Effector memory CD4-positive, alpha-beta T cell (primary cell): ENCODE data around the gene DERL2.
"Not testable (repeated sequence)": the region's sequence is repeated elsewhere in the genome, so short reads cannot be mapped to it uniquely, and the experiment has no call there.

ENCODE experiments used
- DNase-seq, 3 donors: peaks; one replicate each; pipeline ENCODE4 v3.0.0-alpha.2; 2020
- H3K27ac ChIP-seq: 2 replicates; pipeline ENCODE4 v1.7.0; 2013; ENCODE audit warnings: mild to moderate bottlenecking, low read length, moderate library complexity; ENCODE audit not compliant: insufficient read depth, poor library complexity, severe bottlenecking
- H3K27me3 ChIP-seq: replicated peaks from 2 replicates; pipeline ENCODE4 v1.7.0; 2013; ENCODE audit warnings: mild to moderate bottlenecking, low read length; ENCODE audit not compliant: insufficient read depth, control insufficient read depth, poor library complexity, severe bottlenecking
- H3K36me3 ChIP-seq: 2 replicates; pipeline ENCODE4 v1.7.0; 2013; ENCODE audit warnings: mild to moderate bottlenecking, low read length, moderate library complexity; ENCODE audit not compliant: control insufficient read depth, insufficient read depth
- H3K4me1 ChIP-seq: 2 replicates; pipeline ENCODE4 v1.7.0; 2013; ENCODE audit warnings: low read length, mild to moderate bottlenecking; ENCODE audit not compliant: control insufficient read depth, insufficient read depth, poor library complexity, severe bottlenecking
- H3K4me3 ChIP-seq: 2 replicates; pipeline ENCODE4 v1.7.0; 2013; ENCODE audit warnings: low read length, low read depth, mild to moderate bottlenecking; ENCODE audit not compliant: insufficient read depth, poor library complexity, severe bottlenecking
- H3K9me3 ChIP-seq: 2 replicates; pipeline ENCODE4 v1.7.0; 2013; ENCODE audit warnings: mild to moderate bottlenecking, low read length, moderate library complexity; ENCODE audit not compliant: control insufficient read depth

DERL2 gene

GRCh38 chr17:5439446-5439764, 46.6 kb downstream of the DERL2 start:
- Histone ChIP-seq H3K9me3 (no peaks in the 10 kb centered on the region), H3K36me3 (peaks cover 21% of the 10 kb centered on the region), H3K27ac (peak overlapping the region; percentile 74), H3K4me1 (peaks cover 20% of the 10 kb centered on the region), H3K4me3 (peak overlapping the region; percentile 80), H3K27me3 (no peaks in the 10 kb centered on the region)
- DNase-seq: no peak

DNA sequence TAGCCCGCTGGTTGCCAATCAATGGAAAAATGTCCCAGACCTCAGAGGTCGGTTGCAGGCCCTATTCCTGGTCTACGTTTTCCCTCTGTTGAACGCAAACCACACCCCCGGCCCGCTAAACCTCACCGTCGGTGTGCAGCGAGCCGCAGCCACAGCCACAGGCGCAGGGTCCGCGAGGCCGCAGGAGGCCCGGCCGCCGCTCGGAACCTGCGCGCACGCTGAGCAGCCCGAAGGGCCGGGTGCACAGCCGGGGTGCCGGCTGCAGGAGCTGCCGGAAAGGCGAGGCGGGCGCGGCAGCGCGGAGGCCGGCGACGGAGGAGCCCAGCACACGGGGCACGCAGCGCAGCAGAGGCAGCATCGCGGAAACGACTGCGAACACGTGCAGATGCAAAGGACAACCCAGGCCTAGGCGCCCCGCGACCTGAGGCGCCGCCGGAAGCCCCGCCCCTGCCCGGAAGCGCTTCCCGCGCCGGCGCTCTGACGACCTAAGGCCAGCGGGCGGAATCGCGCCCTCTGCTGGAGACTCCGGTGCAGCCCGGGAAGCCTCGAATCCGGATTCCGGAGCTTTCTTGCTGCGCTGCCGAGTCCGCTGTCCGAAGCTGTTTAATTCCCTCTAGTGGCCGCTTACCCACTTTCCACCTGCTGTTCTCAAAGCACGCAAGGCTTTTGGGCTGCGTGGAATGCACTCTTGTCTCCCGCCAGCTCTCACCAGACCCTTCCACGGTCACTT, 47.1 kb downstream of the DERL2 start, which contains the start of gene C1QBP:
Gene C1QBP (minus strand): TSS at position 440 of the 730 bp plus-strand sequence. CDS start 82 bp downstream, at position 358.
- H3K4me3 ChIP-seq: peak within 1 kb of the TSS; percentile 80
- H3K27ac ChIP-seq: peak within 1 kb of the TSS; percentile 74
- H3K27me3 ChIP-seq: no peaks in the 10 kb centered on the region
- H3K4me1 ChIP-seq: peaks cover 20% of the 10 kb centered on the region
- H3K9me3 ChIP-seq: no peaks in the 10 kb centered on the region
- peak; percentile 85 to 87 (median 85) for DNase-seq
- H3K36me3 ChIP-seq: peaks cover 19% of the 10 kb centered on the region

DNA sequence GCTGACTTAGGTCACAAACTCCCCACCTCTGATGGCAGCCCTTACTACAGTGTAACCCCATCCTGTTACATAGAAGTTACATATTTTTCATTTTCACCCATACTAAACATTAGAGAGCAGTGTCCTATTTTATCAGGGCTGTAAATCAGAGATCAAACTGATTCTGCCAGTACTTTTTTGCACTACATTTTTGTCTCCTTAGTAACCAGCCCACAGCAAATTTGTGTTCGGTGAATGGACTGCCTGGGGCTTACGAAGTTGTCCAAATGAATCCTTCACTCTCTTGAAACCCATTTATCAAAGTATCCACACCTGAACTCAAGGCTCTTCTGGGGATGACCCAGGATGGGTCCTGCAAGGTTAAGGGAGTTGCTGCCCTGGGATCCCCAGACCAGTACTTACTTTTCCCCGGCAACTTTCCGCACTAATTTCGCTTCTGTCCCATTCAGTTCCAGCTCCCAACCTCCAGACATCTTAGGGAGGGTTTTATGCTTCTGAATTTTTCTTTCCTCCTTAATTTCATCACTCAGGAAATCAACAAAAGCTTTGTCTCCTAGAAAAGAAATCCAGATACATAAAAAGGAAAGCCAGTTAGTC, 48.2 kb downstream of the DERL2 start:
- Histone ChIP-seq H3K4me3 (peak overlapping the region; percentile 80), H3K4me1 (peaks cover 20% of the 10 kb centered on the region), H3K9me3 (no peaks in the 10 kb centered on the region), H3K27ac (peak overlapping the region; percentile 74), H3K36me3 (peaks cover 23% of the 10 kb centered on the region), H3K27me3 (no peaks in the 10 kb centered on the region)
- DNase-seq: no peak

GRCh38 chr17:5435781-5436315, 50.1 kb downstream of the DERL2 start:
- not testable (repeated sequence) for H3K4me3 ChIP-seq, DNase-seq, H3K27ac ChIP-seq, H3K27me3 ChIP-seq, H3K9me3 ChIP-seq
- Histone ChIP-seq H3K4me1 (peaks cover 20% of the 10 kb centered on the region), H3K36me3 (peaks cover 41% of the 10 kb centered on the region)

- Histone ChIP-seq H3K36me3 (peaks cover 48% of the 10 kb centered on the region), H3K4me3 (no peak overlapping the region)
These were observed 51.0 kb downstream of the DERL2 start for GRCh38 chr17:5434984-5435383.

DNA sequence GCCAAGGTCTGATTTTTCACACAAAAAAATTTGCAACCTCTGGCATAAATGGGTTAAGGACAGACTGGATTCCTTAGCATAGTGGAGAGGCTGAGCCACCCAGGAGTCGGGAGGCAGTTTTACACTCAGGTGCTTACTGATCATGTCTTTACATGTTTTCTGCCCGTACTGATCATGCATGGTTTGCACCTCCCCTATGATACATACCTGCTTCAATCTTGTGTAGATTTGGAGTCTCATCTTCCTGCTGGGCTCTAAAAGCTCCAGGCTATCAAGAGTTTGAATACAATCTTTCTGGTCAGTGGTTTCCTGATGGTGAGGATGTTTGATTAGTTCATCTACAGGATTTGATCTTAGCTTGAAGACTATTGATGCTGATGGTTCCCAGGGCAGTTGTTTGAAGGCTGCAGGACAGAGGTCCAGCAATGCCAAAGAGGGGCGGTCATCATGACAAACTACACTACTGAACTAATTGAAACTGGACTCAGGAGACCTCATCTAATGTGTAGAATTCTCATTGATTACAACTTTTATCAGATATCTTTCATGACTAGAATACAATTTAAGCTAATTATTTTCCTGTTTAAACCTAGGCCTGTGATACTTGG, 53.9 kb downstream of the DERL2 start:
- Histone ChIP-seq H3K9me3 (no peaks in the 10 kb centered on the region), H3K27ac (no peak overlapping the region), H3K4me1 (peaks cover 6% of the 10 kb centered on the region), H3K4me3 (no peak overlapping the region), H3K36me3 (peaks cover 72% of the 10 kb centered on the region), H3K27me3 (no peaks in the 10 kb centered on the region)
- no peak for DNase-seq

More at GRCh38 chr17:5434984-5435383, 51.0 kb downstream of the DERL2 start:
- no peak for DNase-seq
- Histone ChIP-seq H3K9me3 (no peaks in the 10 kb centered on the region), H3K27ac (no peak overlapping the region), H3K27me3 (no peaks in the 10 kb centered on the region), H3K4me1 (peaks cover 20% of the 10 kb centered on the region)

GRCh38 chr17:5431234-5431633, 54.7 kb downstream of the DERL2 start:
- not testable (repeated sequence) for H3K9me3 ChIP-seq, DNase-seq, H3K27ac ChIP-seq, H3K4me3 ChIP-seq, H3K4me1 ChIP-seq, H3K27me3 ChIP-seq
- H3K36me3 ChIP-seq: peaks cover 79% of the 10 kb centered on the region

- no peak overlapping the region for H3K27ac ChIP-seq
- no peak overlapping the region for H3K4me3 ChIP-seq
- H3K9me3 ChIP-seq: no peaks in the 10 kb centered on the region
These were observed 55.5 kb downstream of the DERL2 start for GRCh38 chr17:5430413-5430999.

GRCh38 chr17:5429191-5429887, 56.6 kb downstream of the DERL2 start:
- Histone ChIP-seq H3K9me3 (no peaks in the 10 kb centered on the region), H3K27me3 (no peaks in the 10 kb centered on the region), H3K36me3 (peaks cover 87% of the 10 kb centered on the region), H3K4me3 (no peak overlapping the region), H3K27ac (no peak overlapping the region), H3K4me1 (no peaks in the 10 kb centered on the region)
- DNase-seq: no peak

More at GRCh38 chr17:5430413-5430999, 55.5 kb downstream of the DERL2 start:
- Histone ChIP-seq H3K4me1 (no peaks in the 10 kb centered on the region), H3K27me3 (no peaks in the 10 kb centered on the region), H3K36me3 (peaks cover 86% of the 10 kb centered on the region)
- DNase-seq: no peak
